IPS-20b (cell line): ENCODE results near the gene LRRC8C.

Experiments used
- H3K27ac ChIP-seq: one replicate; pipeline ENCODE4 v1.5.1; 2013; ENCODE audit warnings: low read length
- H3K27me3 ChIP-seq: 2 replicates; pipeline ENCODE4 v1.6.1; 2013; ENCODE audit warnings: mild to moderate bottlenecking, low read length, inconsistent platforms; ENCODE audit not compliant: insufficient read depth
- H3K36me3 ChIP-seq: 2 replicates; pipeline ENCODE4 v1.6.1; 2013; ENCODE audit warnings: low read depth, mild to moderate bottlenecking, inconsistent platforms, low read length, moderate library complexity; ENCODE audit not compliant: insufficient read depth
- H3K4me1 ChIP-seq: 2 replicates; pipeline ENCODE4 v1.6.1; 2013; ENCODE audit warnings: mild to moderate bottlenecking, control low read depth, inconsistent platforms, low read length, moderate library complexity; ENCODE audit not compliant: insufficient read depth
- H3K4me3 ChIP-seq: 2 replicates; pipeline ENCODE4 v1.5.1; 2013; ENCODE audit warnings: mild to moderate bottlenecking, low read length, inconsistent platforms
- H3K9ac ChIP-seq: 2 replicates; pipeline ENCODE4 v1.6.1; 2013; ENCODE audit warnings: low read depth, mild to moderate bottlenecking, inconsistent platforms, low read length, moderate library complexity
- H3K9me3 ChIP-seq: 2 replicates; pipeline ENCODE4 v1.6.1; 2013; ENCODE audit warnings: mild to moderate bottlenecking, low read depth, low read length, inconsistent platforms; ENCODE audit not compliant: insufficient read depth

Gene LRRC8C

DNA sequence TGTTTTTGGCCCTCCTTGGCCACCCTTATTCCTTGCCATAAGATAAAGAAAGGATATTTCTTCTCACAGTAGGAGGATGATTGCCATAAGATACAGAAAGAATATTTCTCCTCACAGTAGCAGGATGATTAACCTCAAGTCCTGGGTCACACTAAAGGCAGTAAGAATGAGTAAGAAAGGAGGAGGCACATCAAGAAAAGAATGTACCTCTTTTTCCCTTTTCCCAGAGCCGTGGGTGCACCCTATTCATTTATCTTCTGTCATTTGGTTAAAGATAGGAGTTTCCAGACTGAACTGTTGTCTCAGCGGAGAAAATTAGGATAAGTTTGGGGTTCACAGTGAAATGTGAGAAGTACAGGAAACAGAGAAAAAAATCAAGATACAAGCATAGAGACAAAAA, 52.5 kb downstream of the LRRC8C start:
- Histone ChIP-seq H3K27me3 (no peaks in the 10 kb centered on the region), H3K36me3 (no peaks in the 10 kb centered on the region), H3K27ac (no peak overlapping the region), H3K9me3 (no peaks in the 10 kb centered on the region), H3K4me1 (no peaks in the 10 kb centered on the region), H3K4me3 (no peak overlapping the region), H3K9ac (no peak overlapping the region)

DNA sequence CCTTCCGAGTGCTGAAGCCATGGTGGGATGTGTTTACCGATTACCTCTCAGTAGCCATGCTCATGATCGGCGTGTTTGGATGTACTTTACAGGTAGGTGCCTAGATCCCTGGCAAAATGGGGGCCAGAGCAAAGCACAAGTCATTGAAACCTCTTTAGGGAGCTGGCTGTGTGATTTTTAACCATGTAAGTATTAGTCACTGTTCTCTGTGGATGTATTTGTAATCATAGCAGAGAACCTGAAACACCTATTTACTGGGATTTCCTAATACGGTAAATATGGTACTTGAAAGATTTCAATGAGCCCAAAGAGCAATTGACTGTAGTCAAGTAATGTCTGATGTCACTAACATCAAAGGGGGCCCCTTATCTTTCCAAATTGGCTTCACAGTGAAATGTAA, 53.6 kb downstream of the LRRC8C start:
- H3K4me1 ChIP-seq, result no peaks in the 10 kb centered on the region
- no peaks in the 10 kb centered on the region for H3K9me3 ChIP-seq
- no peaks in the 10 kb centered on the region for H3K27me3 ChIP-seq
- H3K4me3 ChIP-seq, result no peak overlapping the region
- no peak overlapping the region for H3K9ac ChIP-seq
- no peaks in the 10 kb centered on the region for H3K36me3 ChIP-seq
- H3K27ac ChIP-seq, result no peak overlapping the region

DNA sequence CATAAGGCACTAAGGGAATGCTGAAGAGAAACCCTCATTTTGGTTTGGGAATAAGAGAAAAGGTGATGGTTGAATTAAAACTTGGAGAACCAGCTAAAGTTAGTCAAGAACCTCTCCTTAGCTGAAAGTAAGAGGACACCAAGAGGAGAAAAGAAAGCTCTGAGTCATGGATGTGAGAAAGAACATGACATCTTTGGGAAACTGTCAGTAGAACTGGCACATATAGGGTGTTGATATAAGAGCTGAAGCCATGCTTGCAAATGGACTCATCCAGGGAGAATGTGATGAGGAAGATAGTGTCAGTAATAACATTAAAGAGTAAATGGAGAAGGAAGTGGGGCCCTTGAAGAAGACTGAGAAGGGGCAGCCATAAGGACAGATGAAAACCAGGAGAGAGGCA, 54.3 kb downstream of the LRRC8C start:
- no peak overlapping the region for H3K27ac ChIP-seq
- H3K27me3 ChIP-seq, result no peaks in the 10 kb centered on the region
- no peak overlapping the region for H3K4me3 ChIP-seq
- no peak overlapping the region for H3K9ac ChIP-seq
- no peaks in the 10 kb centered on the region for H3K9me3 ChIP-seq
- no peaks in the 10 kb centered on the region for H3K4me1 ChIP-seq
- no peaks in the 10 kb centered on the region for H3K36me3 ChIP-seq

DNA sequence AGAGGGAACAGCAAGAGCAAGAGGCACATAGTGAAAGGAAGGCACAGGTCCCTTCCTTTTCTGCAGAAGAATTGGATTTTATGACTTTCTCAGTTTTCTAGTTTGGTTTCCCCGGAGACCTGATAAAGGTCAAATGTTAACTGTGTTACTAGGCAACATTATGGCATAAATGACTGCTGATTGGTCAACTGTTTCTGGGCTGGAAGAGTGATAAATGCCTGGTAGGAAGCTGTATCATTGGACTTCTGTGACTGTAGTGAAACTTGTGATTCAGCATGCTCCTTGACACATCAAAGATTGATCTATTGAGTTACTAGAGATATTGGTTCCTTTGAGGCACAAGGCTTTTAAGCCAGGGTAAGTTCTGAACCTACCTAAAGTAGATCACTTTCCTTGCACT, 55.7 kb downstream of the LRRC8C start:
- Histone ChIP-seq H3K27me3 (no peaks in the 10 kb centered on the region), H3K36me3 (no peaks in the 10 kb centered on the region), H3K27ac (no peak overlapping the region), H3K9ac (no peak overlapping the region), H3K4me1 (peaks cover 6% of the 10 kb centered on the region; the same call in 1 of the 2 replicates), H3K4me3 (no peak overlapping the region), H3K9me3 (no peaks in the 10 kb centered on the region)

DNA sequence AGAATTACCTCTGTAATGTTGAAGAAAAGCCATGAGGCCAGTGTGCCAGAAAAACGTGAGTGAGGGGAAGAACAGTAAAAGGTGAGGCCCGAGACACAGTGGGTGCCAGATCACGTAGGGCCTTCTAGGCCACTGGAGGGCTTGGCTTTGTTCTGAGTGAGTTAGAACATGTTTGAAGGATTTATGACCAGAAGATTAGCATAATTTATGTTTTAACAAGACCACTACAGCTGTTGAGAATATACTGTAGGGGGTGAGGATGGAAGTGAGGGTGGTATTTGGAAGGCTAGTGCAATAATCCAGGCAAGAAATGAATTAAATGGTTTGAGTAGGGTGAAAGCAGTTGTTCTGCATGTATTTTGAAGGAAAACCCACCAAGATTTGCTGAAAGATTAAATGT, 56.3 kb downstream of the LRRC8C start:
- H3K4me3 ChIP-seq, result no peak overlapping the region
- no peak overlapping the region for H3K27ac ChIP-seq
- H3K4me1 ChIP-seq, result peaks cover 6% of the 10 kb centered on the region; the same call in 1 of the 2 replicates
- H3K36me3 ChIP-seq, result no peaks in the 10 kb centered on the region
- H3K27me3 ChIP-seq, result no peaks in the 10 kb centered on the region
- no peak overlapping the region for H3K9ac ChIP-seq
- no peaks in the 10 kb centered on the region for H3K9me3 ChIP-seq

DNA sequence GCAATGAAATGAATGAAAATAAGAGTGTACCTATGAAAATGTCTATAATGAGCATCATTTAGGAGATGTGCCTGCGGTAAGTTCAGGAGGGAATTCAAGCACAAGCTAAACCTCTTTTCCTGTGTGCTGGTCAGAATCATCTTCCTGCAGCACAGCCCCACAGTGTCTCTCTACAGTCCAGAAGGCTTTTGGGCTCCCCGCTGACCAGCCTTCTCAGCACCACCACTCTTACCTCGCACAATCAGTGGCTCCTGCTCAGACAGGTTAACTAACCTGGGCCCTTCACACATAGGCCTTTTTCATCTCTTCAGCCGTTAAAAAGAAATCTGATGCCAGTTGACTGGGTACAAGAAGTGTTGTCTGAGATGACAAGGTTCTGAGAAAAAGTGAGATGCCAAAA, 57.7 kb downstream of the LRRC8C start:
- Histone ChIP-seq H3K4me1 (peaks cover 6% of the 10 kb centered on the region; the same call in 1 of the 2 replicates), H3K4me3 (no peak overlapping the region), H3K27ac (no peak overlapping the region), H3K36me3 (no peaks in the 10 kb centered on the region), H3K9me3 (no peaks in the 10 kb centered on the region), H3K9ac (no peak overlapping the region), H3K27me3 (no peaks in the 10 kb centered on the region)

DNA sequence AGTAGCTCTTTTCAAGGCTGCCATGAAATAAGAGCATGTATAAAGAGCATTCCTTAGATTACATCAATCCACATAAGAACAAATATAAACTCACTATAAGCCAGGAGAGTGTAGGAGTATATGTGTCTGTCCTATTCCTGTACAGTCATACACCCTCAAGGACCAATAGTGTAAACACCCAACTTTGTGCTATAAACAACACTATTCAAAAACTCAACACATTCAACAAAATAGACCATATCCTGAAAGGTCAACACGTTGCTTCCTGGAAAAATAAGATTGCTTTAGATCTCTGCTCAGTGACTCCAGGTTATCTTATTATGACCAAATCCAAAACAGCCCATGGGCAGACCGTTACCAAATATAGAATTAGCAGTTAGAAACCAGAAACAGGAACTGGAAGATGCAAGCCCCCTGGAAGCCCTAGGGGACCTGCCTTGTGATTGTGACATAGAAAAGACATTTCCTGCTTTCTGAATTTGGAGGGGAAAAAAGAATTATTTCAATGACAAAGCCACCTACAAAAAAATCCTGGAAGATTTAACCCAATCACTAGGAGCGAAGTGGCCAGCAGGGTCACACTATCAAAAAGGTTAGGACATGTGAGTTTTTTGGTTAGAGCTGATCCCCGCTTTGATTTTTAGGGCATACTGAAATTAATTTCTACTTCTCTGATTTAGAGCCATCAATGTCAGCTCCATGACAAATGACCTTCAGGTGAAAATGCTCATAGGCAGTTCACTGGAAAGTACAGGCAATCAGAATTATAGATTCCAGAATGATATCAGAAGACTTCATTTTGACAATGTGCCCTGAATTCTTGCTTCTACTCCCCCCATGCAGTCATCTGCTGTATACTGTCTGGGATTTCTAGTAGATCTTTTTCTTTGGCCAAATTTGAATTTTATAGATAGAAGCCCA, 59.9 kb downstream of the LRRC8C start:
- no peak overlapping the region for H3K27ac ChIP-seq

DNA sequence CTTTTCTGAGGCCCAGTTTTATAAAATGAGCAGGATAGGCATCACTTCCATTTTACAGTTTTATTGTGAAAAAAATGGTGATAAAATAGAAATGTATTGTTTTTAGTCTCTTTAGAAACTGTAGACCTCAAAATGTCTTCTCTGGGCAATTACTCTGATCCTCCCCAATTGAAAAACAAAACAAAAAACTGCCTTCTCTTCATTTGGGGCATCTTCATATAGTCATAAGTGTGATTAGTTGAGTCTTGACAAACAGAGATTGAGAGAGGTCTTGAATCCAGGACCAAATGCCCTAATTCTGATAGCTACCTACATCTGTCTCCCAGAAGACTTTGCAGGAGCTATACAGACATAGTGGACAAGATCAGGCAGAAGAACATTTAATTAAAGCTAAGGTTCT, 62.9 kb downstream of the LRRC8C start:
- Histone ChIP-seq H3K36me3 (no peaks in the 10 kb centered on the region), H3K9me3 (no peaks in the 10 kb centered on the region), H3K4me1 (peaks cover 6% of the 10 kb centered on the region; the same call in 1 of the 2 replicates), H3K4me3 (no peak overlapping the region), H3K27ac (no peak overlapping the region), H3K27me3 (no peaks in the 10 kb centered on the region), H3K9ac (no peak overlapping the region)

More for the DNA sequence above, 59.9 kb downstream of the LRRC8C start:
- H3K9me3 ChIP-seq, result no peaks in the 10 kb centered on the region
- H3K36me3 ChIP-seq, result no peaks in the 10 kb centered on the region
- H3K4me1 ChIP-seq, result peaks cover 6% of the 10 kb centered on the region; the same call in 1 of the 2 replicates
- no peak overlapping the region for H3K4me3 ChIP-seq
- H3K9ac ChIP-seq, result no peak overlapping the region
- H3K27me3 ChIP-seq, result no peaks in the 10 kb centered on the region

DNA sequence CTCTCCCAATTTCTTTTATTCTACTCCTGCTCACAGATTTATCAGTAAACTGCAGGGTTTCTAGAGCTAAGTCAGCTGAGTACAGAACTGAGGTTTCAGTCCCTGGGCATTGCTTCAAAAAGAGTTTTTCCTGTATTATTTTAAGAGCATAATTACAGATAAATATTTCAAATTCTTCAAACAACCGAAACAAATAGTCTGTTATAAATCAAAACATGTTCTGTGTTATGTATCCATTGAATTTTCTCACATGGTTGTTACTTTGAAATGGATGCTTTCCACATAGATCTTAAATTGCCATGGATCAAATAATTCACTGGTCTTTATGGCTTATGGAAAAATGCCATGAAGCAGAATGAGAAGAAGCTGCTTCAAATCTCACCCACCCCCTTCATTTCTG, 64.5 kb downstream of the LRRC8C start:
- H3K27ac ChIP-seq, result no peak overlapping the region
- H3K4me1 ChIP-seq, result peaks cover 6% of the 10 kb centered on the region; the same call in 1 of the 2 replicates

DNA sequence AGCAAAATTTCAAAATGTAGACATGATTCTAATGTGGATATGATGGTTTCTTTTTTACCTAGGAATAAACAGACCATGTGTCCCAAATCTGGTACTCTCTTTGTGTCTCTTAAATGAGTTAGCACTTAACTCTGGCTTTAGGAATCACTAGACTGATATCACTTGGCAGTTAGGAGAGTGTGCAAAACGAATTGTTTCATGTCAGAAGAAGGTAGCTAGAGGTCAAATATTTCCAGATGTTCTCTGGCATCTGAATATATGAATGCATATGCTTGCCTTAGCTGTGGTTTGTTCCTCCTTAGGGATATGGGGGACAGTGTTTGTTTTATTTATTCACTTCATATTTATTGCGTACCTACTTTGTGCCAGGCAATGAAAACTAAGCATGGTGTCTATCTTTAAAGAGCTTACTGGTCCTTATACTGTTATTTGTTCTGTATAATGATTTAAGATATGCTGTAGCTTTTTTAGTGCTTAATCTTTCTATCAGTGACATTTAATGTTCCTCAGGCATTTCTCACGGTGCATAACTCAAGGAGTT, 65.2 kb downstream of the LRRC8C start:
- peaks cover under 1% of the 10 kb centered on the region; the same call in 1 of the 2 replicates for H3K4me1 ChIP-seq
- H3K9me3 ChIP-seq, result no peaks in the 10 kb centered on the region
- H3K9ac ChIP-seq, result no peak overlapping the region
- H3K36me3 ChIP-seq, result no peaks in the 10 kb centered on the region
- no peak overlapping the region for H3K27ac ChIP-seq
- no peaks in the 10 kb centered on the region for H3K27me3 ChIP-seq
- no peak overlapping the region for H3K4me3 ChIP-seq

More for the DNA sequence above, 64.5 kb downstream of the LRRC8C start:
- no peaks in the 10 kb centered on the region for H3K27me3 ChIP-seq
- H3K4me3 ChIP-seq, result no peak overlapping the region
- no peak overlapping the region for H3K9ac ChIP-seq
- H3K9me3 ChIP-seq, result no peaks in the 10 kb centered on the region
- H3K36me3 ChIP-seq, result no peaks in the 10 kb centered on the region

DNA sequence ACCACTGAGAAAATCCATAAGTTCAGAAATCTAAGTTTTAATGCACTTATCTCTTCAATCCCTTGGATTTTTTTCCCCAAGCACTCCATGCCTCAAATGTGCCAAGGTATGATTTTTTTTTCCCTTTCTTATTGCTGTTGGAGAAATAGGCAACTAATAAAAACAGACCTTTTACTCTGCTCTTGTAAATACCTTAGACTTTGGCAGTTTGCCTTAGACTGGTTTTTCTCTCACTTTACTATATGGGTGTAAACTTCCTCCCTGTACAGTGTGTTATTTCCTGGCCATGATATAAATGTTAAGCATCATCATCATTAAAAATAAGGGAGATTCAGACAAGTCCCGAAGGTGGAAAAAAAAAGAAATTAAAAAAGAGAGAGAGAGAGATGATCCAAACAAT, 65.7 kb downstream of the LRRC8C start:
- Histone ChIP-seq H3K27ac (no peak overlapping the region), H3K9ac (no peak overlapping the region), H3K4me3 (no peak overlapping the region), H3K36me3 (no peaks in the 10 kb centered on the region), H3K4me1 (no peaks in the 10 kb centered on the region), H3K27me3 (no peaks in the 10 kb centered on the region), H3K9me3 (no peaks in the 10 kb centered on the region)

DNA sequence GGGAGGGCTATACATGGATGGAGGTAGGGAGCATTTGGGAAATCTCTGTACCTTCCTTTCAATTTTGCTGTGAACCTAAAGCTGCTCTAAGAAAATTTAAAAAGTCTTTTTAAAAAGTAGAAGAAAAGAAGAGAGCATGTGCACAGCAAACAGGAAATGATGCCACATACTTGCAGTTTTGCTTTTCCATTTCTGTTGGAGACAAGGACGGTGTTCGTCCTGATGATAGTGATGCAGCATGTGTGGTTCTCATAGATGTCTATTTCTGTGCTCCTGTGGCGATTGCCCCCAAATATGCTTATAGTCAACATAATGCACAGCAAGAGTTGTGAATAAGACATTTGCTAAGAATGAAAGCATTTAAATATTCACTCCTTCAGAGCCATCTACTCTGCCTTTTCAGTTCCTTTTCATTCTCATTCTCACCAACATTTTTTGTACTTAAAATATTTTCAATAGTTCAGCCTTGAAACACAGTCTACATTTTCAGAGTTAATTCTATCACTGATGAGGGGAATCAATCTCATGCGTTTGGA, 66.6 kb downstream of the LRRC8C start:
- Histone ChIP-seq H3K36me3 (no peaks in the 10 kb centered on the region), H3K27ac (no peak overlapping the region), H3K9me3 (no peaks in the 10 kb centered on the region), H3K27me3 (no peaks in the 10 kb centered on the region), H3K4me1 (no peaks in the 10 kb centered on the region), H3K4me3 (no peak overlapping the region), H3K9ac (no peak overlapping the region)
